Tibial nerve (tissue), 4 donors: ENCODE measurements around the gene RUNX3. TPM values are rescaled to one million over a fixed set of nuclear protein-coding genes. Genes with fewer than 3 reads are reported as not detected.

Source experiments
- DNase-seq, 2 donors: peaks; one replicate each; pipeline ENCODE4 v3.0.0-alpha.2; 2019; ENCODE audit warnings: low spot score in 2 of 2
- H3K27ac ChIP-seq, 4 donors: fragments of 200-600 bp; sonication (generic) in 3 of 4; one replicate each; pipeline ENCODE4 v1.5.1; 2017 to 2019; ENCODE audit warnings: mild to moderate bottlenecking in 1 of 4
- H3K27me3 ChIP-seq, 2 donors: fragments of 200-600 bp; sonication (generic) in 1 of 2; one replicate each; pipeline versions ENCODE4 v1.5.1 to v1.6.0; 2017 to 2019
- H3K36me3 ChIP-seq, 3 donors: fragments of 200-600 bp; sonication (generic); one replicate each; pipeline ENCODE4 v1.5.1; 2018 to 2019
- H3K4me1 ChIP-seq, 4 donors: fragments of 200-600 bp; sonication (generic) in 3 of 4; one replicate each; pipeline ENCODE4 v1.5.1; 2017 to 2019
- H3K4me3 ChIP-seq, 4 donors: fragments of 200-600 bp; sonication (generic) in 3 of 4; one replicate each; pipeline ENCODE4 v1.5.1; 2017 to 2019; ENCODE audit warnings: mild to moderate bottlenecking in 1 of 4, moderate library complexity in 1 of 4
- H3K9me3 ChIP-seq, 4 donors: fragments of 200-600 bp; sonication (generic) in 3 of 4; one replicate each; pipeline ENCODE4 v1.5.1; 2017 to 2019
- EP300 ChIP-seq, 2 donors: sonication (generic); formaldehyde crosslinking; IDR thresholded peaks; one replicate each; pipeline ENCODE4 v1.6.1; 2017; ENCODE audit warnings: antibody characterized with exemption in 2 of 2, mild to moderate bottlenecking in 1 of 2
- POLR2A ChIP-seq, 2 donors: fragments of 450-650 bp; IDR thresholded peaks; one replicate each; pipeline ENCODE4 v1.6.1; 2017; ENCODE audit warnings: antibody characterized with exemption in 2 of 2, mild to moderate bottlenecking in 2 of 2, moderate library complexity in 2 of 2
- WGBS, 2 donors: methylation state at CpG; one replicate each; pipeline ENCODE4 v1.1.5; 2018; 5-methylcytosine and 5-hydroxymethylcytosine counted together
- total RNA-seq, 4 donors: library from RNA; depleted of rRNA; stranded (reverse); fragments of >200 nt; gene quantifications; one replicate each; pipeline ENCODE4 v1.1.0, GENCODE V29; 2016
- TF ChIP-seq, protein P1 (sequence below), 5 experiments: fragments of 200-600 bp in 3 of 5; fragments of 450-650 bp in 2 of 5; sonication (generic) in 3 of 5; IDR thresholded peaks; one replicate each; pipeline ENCODE4 v1.5.1; 2016 to 2019; ENCODE audit warnings: antibody characterized with exemption in 5 of 5, mild to moderate bottlenecking in 3 of 5, moderate library complexity in 2 of 5

The RUNX3 gene
- total RNA-seq, 4 donors from 2014 or later, result 0.22 to 3.3 (median 1.2) TPM

GRCh38 chr1:24945354-24946326 lies 15.6 kb upstream of the RUNX3 start:
- DNase-seq, result no peak
- Histone ChIP-seq H3K36me3 (no peaks in the 10 kb centered on the region), H3K9me3 (no peaks in the 10 kb centered on the region), H3K27me3 (peaks cover 0 to 5% of the 10 kb centered on the region in 2 donors), H3K27ac (no peak overlapping the region), H3K4me3 (no peak overlapping the region), H3K4me1 (no peaks in the 10 kb centered on the region)
- TF ChIP-seq, protein P1, sequence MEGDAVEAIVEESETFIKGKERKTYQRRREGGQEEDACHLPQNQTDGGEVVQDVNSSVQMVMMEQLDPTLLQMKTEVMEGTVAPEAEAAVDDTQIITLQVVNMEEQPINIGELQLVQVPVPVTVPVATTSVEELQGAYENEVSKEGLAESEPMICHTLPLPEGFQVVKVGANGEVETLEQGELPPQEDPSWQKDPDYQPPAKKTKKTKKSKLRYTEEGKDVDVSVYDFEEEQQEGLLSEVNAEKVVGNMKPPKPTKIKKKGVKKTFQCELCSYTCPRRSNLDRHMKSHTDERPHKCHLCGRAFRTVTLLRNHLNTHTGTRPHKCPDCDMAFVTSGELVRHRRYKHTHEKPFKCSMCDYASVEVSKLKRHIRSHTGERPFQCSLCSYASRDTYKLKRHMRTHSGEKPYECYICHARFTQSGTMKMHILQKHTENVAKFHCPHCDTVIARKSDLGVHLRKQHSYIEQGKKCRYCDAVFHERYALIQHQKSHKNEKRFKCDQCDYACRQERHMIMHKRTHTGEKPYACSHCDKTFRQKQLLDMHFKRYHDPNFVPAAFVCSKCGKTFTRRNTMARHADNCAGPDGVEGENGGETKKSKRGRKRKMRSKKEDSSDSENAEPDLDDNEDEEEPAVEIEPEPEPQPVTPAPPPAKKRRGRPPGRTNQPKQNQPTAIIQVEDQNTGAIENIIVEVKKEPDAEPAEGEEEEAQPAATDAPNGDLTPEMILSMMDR (IDR thresholded peaks at IDR 0.05), result no peak
- TF ChIP-seq POLR2A (IDR thresholded peaks at IDR 0.05), result no peak
- TF ChIP-seq EP300 (IDR thresholded peaks at IDR 0.05), result no peak
- WGBS, 2 donors, result 73 to 74% methylated on average over 10 of the region's 10 CpGs

GRCh38 chr1:24944318-24944717 lies 14.2 kb upstream of the RUNX3 start:
- WGBS, 2 donors, result 96 to 97% methylated on average over 3 of the region's 3 CpGs
- Histone ChIP-seq H3K27me3 (peaks cover 0 to 5% of the 10 kb centered on the region in 2 donors), H3K4me3 (no peak overlapping the region), H3K36me3 (no peaks in the 10 kb centered on the region), H3K4me1 (no peaks in the 10 kb centered on the region), H3K9me3 (no peaks in the 10 kb centered on the region), H3K27ac (no peak overlapping the region)
- DNase-seq, result no peak
- TF ChIP-seq POLR2A (IDR thresholded peaks at IDR 0.05), result no peak
- TF ChIP-seq EP300 (IDR thresholded peaks at IDR 0.05), result no peak
- TF ChIP-seq, protein P1 (IDR thresholded peaks at IDR 0.05), result no peak

DNA sequence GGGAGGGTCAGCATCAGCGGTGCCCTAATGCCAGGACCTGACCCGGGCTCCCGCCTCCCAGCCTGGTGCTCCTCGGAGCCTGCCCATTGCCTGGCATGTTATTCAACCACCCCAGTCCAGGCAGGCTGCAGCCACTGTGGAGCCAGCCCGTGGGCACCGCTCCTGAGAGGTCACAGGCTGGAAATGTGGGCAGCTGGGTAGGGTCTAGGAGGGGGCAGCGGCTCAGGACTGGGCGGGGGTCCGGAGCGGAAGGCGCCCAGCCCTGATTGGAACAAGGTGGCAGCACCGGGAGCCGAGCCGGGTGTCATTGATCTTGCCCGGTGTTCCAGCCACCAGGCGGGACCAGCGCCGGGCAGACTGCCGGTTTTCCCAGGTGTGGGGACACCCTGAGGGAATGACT lies 12.7 kb upstream of the RUNX3 start:
- peaks cover 0 to 4% (median 0%) of the 10 kb centered on the region in 4 donors for H3K9me3 ChIP-seq
- TF ChIP-seq, protein P1 (IDR thresholded peaks at IDR 0.05), result no peak
- no peak for TF ChIP-seq POLR2A (IDR thresholded peaks at IDR 0.05)
- TF ChIP-seq EP300 (IDR thresholded peaks at IDR 0.05), result no peak
- H3K27ac ChIP-seq, result no peak overlapping the region

GRCh38 chr1:24941564-24941963 lies 11.5 kb upstream of the RUNX3 start:
- Histone ChIP-seq H3K4me1 (no peaks in the 10 kb centered on the region), H3K27ac (no peak overlapping the region), H3K36me3 (no peaks in the 10 kb centered on the region), H3K27me3 (peaks cover 0 to 9% of the 10 kb centered on the region in 2 donors), H3K4me3 (no peak overlapping the region), H3K9me3 (peaks cover 0 to 4% (median 0%) of the 10 kb centered on the region in 4 donors)
- no peak for TF ChIP-seq EP300 (IDR thresholded peaks at IDR 0.05)
- WGBS, 2 donors, result 50 to 64% methylated on average over 4 of the region's 4 CpGs
- DNase-seq, result no peak

More for the DNA sequence above, 12.7 kb upstream of the RUNX3 start:
- 75 to 88% methylated on average over 14 to 19 of the region's 19 CpGs for WGBS, 2 donors
- DNase-seq, result no peak
- Histone ChIP-seq H3K36me3 (no peaks in the 10 kb centered on the region), H3K4me1 (no peaks in the 10 kb centered on the region), H3K4me3 (no peak overlapping the region), H3K27me3 (peaks cover 0 to 5% of the 10 kb centered on the region in 2 donors)

DNA sequence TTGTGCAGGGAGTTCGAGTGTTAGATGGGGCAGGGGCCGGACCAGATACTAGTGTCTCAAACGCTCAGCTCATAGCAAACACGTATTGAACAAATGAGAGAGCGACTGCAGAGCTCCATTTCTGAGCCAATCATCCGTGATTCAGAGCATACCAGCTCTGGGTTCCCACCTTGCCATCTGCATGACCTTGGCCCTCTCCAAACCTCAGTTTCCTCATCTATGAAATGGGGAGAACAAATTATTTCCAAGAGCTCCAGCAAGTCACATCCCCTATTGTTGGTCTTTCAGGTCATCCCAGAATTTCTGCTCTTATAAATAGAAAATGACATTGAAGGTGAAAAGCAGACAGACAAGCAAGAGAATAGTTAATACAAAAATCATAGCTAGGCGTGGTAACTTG lies 10.2 kb upstream of the RUNX3 start:
- Histone ChIP-seq H3K36me3 (no peaks in the 10 kb centered on the region), H3K27ac (no peak overlapping the region), H3K4me1 (no peaks in the 10 kb centered on the region), H3K4me3 (no peak overlapping the region), H3K9me3 (peaks cover 0 to 4% (median 0%) of the 10 kb centered on the region in 4 donors), H3K27me3 (peaks cover 0 to 12% of the 10 kb centered on the region in 2 donors)
- DNase-seq, result no peak
- 87 to 88% methylated on average over 7 of the region's 7 CpGs for WGBS, 2 donors
- TF ChIP-seq EP300 (IDR thresholded peaks at IDR 0.05), result no peak
- no peak for TF ChIP-seq POLR2A (IDR thresholded peaks at IDR 0.05)
- TF ChIP-seq, protein P1 (IDR thresholded peaks at IDR 0.05), result no peak
